ENCODE data around the gene SLC7A10.

DNA sequence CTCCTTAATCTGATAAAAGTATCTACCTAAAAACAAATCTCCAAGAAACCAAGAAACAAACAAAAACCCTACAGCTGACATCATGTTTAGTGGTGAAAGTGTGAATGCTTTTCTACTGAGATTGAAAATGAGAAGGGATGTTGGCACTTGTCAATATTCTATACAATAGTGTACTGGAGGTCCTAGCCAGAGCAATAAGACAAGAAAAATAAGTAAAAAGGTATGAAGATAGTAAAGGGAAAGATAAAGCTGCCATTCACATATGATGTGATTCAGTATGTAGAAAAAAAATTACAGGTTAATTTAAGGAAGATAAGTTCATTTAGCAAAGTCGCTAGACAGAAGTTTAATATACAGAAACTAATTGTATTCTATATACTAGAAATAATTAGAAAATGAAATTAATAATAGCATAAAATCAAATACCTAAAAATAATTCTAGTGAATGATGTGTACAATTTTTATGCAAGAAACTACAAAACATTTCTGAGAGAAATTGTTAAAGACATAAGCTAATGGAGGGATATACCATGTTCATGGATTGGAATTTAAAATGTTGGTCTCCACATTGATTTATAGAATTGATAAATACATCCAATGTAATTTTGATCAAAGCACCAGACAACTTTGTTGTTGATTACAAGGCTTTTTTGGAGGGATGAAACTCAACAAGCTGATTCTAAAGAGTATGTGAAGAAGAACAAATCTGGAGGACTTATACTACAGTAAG is 2.4 kb upstream of the SLC7A10 start:
- TF ChIP-seq, protein P1, sequence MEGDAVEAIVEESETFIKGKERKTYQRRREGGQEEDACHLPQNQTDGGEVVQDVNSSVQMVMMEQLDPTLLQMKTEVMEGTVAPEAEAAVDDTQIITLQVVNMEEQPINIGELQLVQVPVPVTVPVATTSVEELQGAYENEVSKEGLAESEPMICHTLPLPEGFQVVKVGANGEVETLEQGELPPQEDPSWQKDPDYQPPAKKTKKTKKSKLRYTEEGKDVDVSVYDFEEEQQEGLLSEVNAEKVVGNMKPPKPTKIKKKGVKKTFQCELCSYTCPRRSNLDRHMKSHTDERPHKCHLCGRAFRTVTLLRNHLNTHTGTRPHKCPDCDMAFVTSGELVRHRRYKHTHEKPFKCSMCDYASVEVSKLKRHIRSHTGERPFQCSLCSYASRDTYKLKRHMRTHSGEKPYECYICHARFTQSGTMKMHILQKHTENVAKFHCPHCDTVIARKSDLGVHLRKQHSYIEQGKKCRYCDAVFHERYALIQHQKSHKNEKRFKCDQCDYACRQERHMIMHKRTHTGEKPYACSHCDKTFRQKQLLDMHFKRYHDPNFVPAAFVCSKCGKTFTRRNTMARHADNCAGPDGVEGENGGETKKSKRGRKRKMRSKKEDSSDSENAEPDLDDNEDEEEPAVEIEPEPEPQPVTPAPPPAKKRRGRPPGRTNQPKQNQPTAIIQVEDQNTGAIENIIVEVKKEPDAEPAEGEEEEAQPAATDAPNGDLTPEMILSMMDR (IDR thresholded peaks at IDR 0.05), result no peak
- no peak for TF ChIP-seq POLR2A (IDR thresholded peaks at IDR 0.05)

Data from esophagus squamous epithelium (tissue), 4 donors.